ENCODE results near the gene RPEL1. TPM values are rescaled to one million over a fixed set of nuclear protein-coding genes. Genes with fewer than 3 reads are reported as not detected.

The RPEL1 gene
- polyA plus RNA-seq, 2 of the 4 experiments (the other 2 are of a cell fraction), result 0.12 to 0.13 TPM

DNA sequence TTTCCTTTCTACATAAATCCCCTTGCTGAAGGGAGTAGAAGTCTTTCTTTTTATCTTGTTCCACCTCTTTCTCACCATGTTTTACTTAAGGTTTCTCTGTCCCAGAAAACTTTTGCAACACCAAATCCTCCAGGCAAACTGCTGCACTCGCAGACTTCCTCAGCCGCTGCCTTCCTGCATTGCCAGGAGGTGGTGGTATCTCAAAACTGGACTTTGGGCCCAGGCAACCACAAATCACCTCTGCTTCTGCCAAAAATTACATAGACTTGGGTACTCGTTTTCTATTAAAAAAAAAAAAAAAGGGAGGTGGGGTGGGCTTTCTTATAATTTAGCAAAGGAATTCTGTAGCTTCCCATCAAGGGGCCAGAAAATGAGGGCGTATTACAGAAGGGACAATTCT lies 45.9 kb downstream of the RPEL1 start:
- Histone ChIP-seq H3K9me3 (no peaks in the 10 kb centered on the region), H3K4me2 (no peak overlapping the region), H3K4me3 (no peak overlapping the region), H3K27ac (no peak overlapping the region), H3K4me1 (peaks cover 7% of the 10 kb centered on the region)
- POLR2A ChIA-PET, result no interaction called here
- no peak for TF ChIP-seq HDAC2 (IDR thresholded peaks at IDR 0.05)
- no peak for TF ChIP-seq ESRRA (IDR thresholded peaks at IDR 0.05; ENCODE audit: borderline replicate concordance, low read length)
- TF ChIP-seq NFE2L2 (conservative IDR thresholded peaks at IDR 0.05; ENCODE audit: low read length), result no peak
- no peak for TF ChIP-seq RAD21 (conservative IDR thresholded peaks at IDR 0.05 in 1 of 2, IDR thresholded peaks at IDR 0.05 in 1 of 2)
- TF ChIP-seq MYC (IDR thresholded peaks at IDR 0.05; ENCODE audit: borderline replicate concordance, low read length), result no peak
- TF ChIP-seq RARB (CRISPR knock-in tag; IDR thresholded peaks at IDR 0.05), result no peak
- no peak for TF ChIP-seq MAFK (IDR thresholded peaks at IDR 0.05; ENCODE audit: partially characterized antibody)
- no peak for TF ChIP-seq BHLHE40 (IDR thresholded peaks at IDR 0.05; ENCODE audit: low read depth, low read length)
- TF ChIP-seq POLR2A (IDR thresholded peaks at IDR 0.05; ENCODE audit: low read length), result no peak
- TF ChIP-seq, protein P1, sequence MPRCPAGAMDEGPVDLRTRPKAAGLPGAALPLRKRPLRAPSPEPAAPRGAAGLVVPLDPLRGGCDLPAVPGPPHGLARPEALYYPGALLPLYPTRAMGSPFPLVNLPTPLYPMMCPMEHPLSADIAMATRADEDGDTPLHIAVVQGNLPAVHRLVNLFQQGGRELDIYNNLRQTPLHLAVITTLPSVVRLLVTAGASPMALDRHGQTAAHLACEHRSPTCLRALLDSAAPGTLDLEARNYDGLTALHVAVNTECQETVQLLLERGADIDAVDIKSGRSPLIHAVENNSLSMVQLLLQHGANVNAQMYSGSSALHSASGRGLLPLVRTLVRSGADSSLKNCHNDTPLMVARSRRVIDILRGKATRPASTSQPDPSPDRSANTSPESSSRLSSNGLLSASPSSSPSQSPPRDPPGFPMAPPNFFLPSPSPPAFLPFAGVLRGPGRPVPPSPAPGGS (IDR thresholded peaks at IDR 0.05), result no peak
- no peak for TF ChIP-seq HEYL (CRISPR knock-in tag; IDR thresholded peaks at IDR 0.05)
- TF ChIP-seq ZNF302 (CRISPR knock-in tag; IDR thresholded peaks at IDR 0.05), result no peak
- no peak for TF ChIP-seq KDM1A (IDR thresholded peaks at IDR 0.05; ENCODE audit: low read depth)
- no peak for TF ChIP-seq HOXA7 (CRISPR knock-in tag; IDR thresholded peaks at IDR 0.05)
- TF ChIP-seq MAZ (IDR thresholded peaks at IDR 0.05; ENCODE audit: borderline replicate concordance, low read depth, low read length), result no peak
- no peak for TF ChIP-seq EP300 (IDR thresholded peaks at IDR 0.05)
- no peak for DNase-seq (ENCODE audit: low read depth in 1 of 2, low spot score in 1 of 2)
- CTCF ChIA-PET, result interaction anchor here (0.7 to 1.4 kb wide), 3 partner anchors 12 to 394 kb away, joined by 3 to 4 read pairs (median 4); no protein-coding TSS in a partner anchor
- no peak for FAIRE-seq
- 70% methylated on average over 4 of the region's 4 CpGs for WGBS (ENCODE audit: missing lambda C conversion rate)
- ATAC-seq, result no peak

DNA sequence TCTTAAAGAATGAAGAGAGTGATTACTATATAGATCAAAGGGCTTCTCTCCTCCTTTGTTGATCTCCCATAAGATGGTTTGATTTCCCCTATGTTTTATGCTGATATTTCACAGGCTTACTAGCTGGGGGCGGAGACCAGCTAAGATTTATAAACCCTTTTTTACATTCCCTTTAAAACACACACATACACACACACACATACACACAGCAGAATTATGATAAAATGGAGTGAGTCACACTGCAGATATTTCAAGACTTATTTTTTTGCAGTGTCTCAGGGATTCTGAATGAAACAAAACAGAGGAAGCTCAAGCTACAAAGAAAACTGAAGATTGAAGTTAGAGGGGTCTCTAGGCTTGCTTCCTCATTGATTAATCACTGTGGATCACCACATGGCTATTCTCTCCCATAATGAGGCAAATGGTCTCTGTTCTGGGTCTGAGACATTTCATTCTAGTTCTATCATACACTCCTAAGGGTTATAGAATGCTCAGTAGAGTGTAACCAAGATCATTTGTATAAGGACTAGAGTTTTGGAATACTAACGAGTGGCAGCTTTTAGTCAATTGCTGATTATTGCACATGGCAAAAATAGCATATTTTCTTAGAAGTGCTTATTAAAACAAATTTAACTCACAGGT lies 49.8 kb downstream of the RPEL1 start:
- FAIRE-seq, result no peak
- Histone ChIP-seq H3K4me1 (peaks cover 7% of the 10 kb centered on the region), H3K4me3 (no peak overlapping the region), H3K4me2 (no peak overlapping the region), H3K9me3 (no peaks in the 10 kb centered on the region), H3K27ac (no peak overlapping the region)
- TF ChIP-seq BHLHE40 (IDR thresholded peaks at IDR 0.05; ENCODE audit: low read depth, low read length), result no peak
- TF ChIP-seq ZSCAN20 (CRISPR knock-in tag; IDR thresholded peaks at IDR 0.05), result no peak
- no peak; the same call in 1 of the 2 replicates for TF ChIP-seq FOSL2 (IDR thresholded peaks at IDR 0.05)
- peak; percentile 56 for TF ChIP-seq FOSL2 (CRISPR knock-in tag; IDR thresholded peaks at IDR 0.05)
- TF ChIP-seq POLR2AphosphoS2 (conservative IDR thresholded peaks at IDR 0.05; ENCODE audit: low read length), result no peak
- TF ChIP-seq, protein P2, sequence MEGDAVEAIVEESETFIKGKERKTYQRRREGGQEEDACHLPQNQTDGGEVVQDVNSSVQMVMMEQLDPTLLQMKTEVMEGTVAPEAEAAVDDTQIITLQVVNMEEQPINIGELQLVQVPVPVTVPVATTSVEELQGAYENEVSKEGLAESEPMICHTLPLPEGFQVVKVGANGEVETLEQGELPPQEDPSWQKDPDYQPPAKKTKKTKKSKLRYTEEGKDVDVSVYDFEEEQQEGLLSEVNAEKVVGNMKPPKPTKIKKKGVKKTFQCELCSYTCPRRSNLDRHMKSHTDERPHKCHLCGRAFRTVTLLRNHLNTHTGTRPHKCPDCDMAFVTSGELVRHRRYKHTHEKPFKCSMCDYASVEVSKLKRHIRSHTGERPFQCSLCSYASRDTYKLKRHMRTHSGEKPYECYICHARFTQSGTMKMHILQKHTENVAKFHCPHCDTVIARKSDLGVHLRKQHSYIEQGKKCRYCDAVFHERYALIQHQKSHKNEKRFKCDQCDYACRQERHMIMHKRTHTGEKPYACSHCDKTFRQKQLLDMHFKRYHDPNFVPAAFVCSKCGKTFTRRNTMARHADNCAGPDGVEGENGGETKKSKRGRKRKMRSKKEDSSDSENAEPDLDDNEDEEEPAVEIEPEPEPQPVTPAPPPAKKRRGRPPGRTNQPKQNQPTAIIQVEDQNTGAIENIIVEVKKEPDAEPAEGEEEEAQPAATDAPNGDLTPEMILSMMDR (IDR thresholded peaks at IDR 0.05), result no peak
- TF ChIP-seq, protein P3, sequence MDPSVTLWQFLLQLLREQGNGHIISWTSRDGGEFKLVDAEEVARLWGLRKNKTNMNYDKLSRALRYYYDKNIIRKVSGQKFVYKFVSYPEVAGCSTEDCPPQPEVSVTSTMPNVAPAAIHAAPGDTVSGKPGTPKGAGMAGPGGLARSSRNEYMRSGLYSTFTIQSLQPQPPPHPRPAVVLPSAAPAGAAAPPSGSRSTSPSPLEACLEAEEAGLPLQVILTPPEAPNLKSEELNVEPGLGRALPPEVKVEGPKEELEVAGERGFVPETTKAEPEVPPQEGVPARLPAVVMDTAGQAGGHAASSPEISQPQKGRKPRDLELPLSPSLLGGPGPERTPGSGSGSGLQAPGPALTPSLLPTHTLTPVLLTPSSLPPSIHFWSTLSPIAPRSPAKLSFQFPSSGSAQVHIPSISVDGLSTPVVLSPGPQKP (IDR thresholded peaks at IDR 0.05; ENCODE audit: low read depth, low read length), result no peak
- no peak for TF ChIP-seq RARB (CRISPR knock-in tag; IDR thresholded peaks at IDR 0.05)
- 61% methylated on average over 2 of the region's 2 CpGs for WGBS (ENCODE audit: missing lambda C conversion rate)
- ChIA-PET CTCF (interaction anchor here (0.9 to 1.6 kb wide), 2 partner anchors 19 to 403 kb away, joined by 3 to 5 read pairs; partner anchors contain the start of gene INA), POLR2A (interaction anchor here (0.6 to 0.7 kb wide), 3 partner anchors 41 to 152 kb away, joined by 3 to 6 read pairs (median 6); no protein-coding TSS in a partner anchor)
- ATAC-seq, result peak; percentile 52 to 62; a peak in 5 of 6 replicates
- DNase-seq (ENCODE audit: low read depth in 1 of 2, low spot score in 1 of 2), result peak in 1 of 2 experiments; percentile 15

Other genes with a start within 250 kb of the RPEL1 start
- gene NT5C2, start 52.6 kb upstream of the RPEL1 start, polyA plus RNA-seq (2011; rRNA removed), result 163 and 177 TPM in 2 replicates
- 81.8 to 89.4 TPM (median 86.4 TPM) in 3 replicates for gene NT5C2, start 52.6 kb upstream of the RPEL1 start, polyA plus RNA-seq (2017; fragmentation: RNase III; extraction: RNeasy Plus Mini Kit Qiagen cat#74134 plus additional on column Dnase treatment)
- gene INA, start 31.3 kb downstream of the RPEL1 start, polyA plus RNA-seq (2011; rRNA removed), result 30.2 and 32.0 TPM in 2 replicates
- gene INA, start 31.3 kb downstream of the RPEL1 start, polyA plus RNA-seq (2017; fragmentation: RNase III; extraction: RNeasy Plus Mini Kit Qiagen cat#74134 plus additional on column Dnase treatment), result 20.9 to 22.7 TPM (median 22.5 TPM) in 3 replicates
- gene PCGF6, start 105.3 kb downstream of the RPEL1 start, polyA plus RNA-seq (2011; rRNA removed), result 11.8 and 17.6 TPM in 2 replicates
- 11.3 to 13.6 TPM (median 11.8 TPM) in 3 replicates for gene PCGF6, start 105.3 kb downstream of the RPEL1 start, polyA plus RNA-seq (2017; fragmentation: RNase III; extraction: RNeasy Plus Mini Kit Qiagen cat#74134 plus additional on column Dnase treatment)
- gene TAF5, start 122.1 kb downstream of the RPEL1 start, polyA plus RNA-seq (2011; rRNA removed), result 4.1 and 5.3 TPM in 2 replicates
- 3.6 to 4.1 TPM (median 3.9 TPM) in 3 replicates for gene TAF5, start 122.1 kb downstream of the RPEL1 start, polyA plus RNA-seq (2017; fragmentation: RNase III; extraction: RNeasy Plus Mini Kit Qiagen cat#74134 plus additional on column Dnase treatment)
- gene ATP5MK, start 150.6 kb downstream of the RPEL1 start, polyA plus RNA-seq (2011; rRNA removed), result 492 and 504 TPM in 2 replicates
- 648 to 682 TPM (median 679 TPM) in 3 replicates for gene ATP5MK, start 150.6 kb downstream of the RPEL1 start, polyA plus RNA-seq (2017; fragmentation: RNase III; extraction: RNeasy Plus Mini Kit Qiagen cat#74134 plus additional on column Dnase treatment)
- gene PDCD11, start 150.7 kb downstream of the RPEL1 start, polyA plus RNA-seq (2011; rRNA removed), result 32.6 and 37.5 TPM in 2 replicates
- gene PDCD11, start 150.7 kb downstream of the RPEL1 start, polyA plus RNA-seq (2017; fragmentation: RNase III; extraction: RNeasy Plus Mini Kit Qiagen cat#74134 plus additional on column Dnase treatment), result 23.5 to 30.8 TPM (median 26.2 TPM) in 3 replicates
- gene CALHM2, start 206.5 kb downstream of the RPEL1 start, polyA plus RNA-seq (2011; rRNA removed), result 2.5 and 3.6 TPM in 2 replicates
- 1.9 to 2.7 TPM (median 2.6 TPM) in 3 replicates for gene CALHM2, start 206.5 kb downstream of the RPEL1 start, polyA plus RNA-seq (2017; fragmentation: RNase III; extraction: RNeasy Plus Mini Kit Qiagen cat#74134 plus additional on column Dnase treatment)
- gene CALHM1, start 213.0 kb downstream of the RPEL1 start, polyA plus RNA-seq (2011; rRNA removed), result not detected in 2 replicates
- gene CALHM1, start 213.0 kb downstream of the RPEL1 start, polyA plus RNA-seq (2017; fragmentation: RNase III; extraction: RNeasy Plus Mini Kit Qiagen cat#74134 plus additional on column Dnase treatment), result not detected in 3 replicates
- 0.08 and 0.17 TPM in 2 replicates for gene CALHM3, start 233.4 kb downstream of the RPEL1 start, polyA plus RNA-seq (2011; rRNA removed)
- gene CALHM3, start 233.4 kb downstream of the RPEL1 start, polyA plus RNA-seq (2017; fragmentation: RNase III; extraction: RNeasy Plus Mini Kit Qiagen cat#74134 plus additional on column Dnase treatment), result 0.09 to 0.21 TPM (median 0.17 TPM) in 3 replicates
- 0.06 and 0.09 TPM in 2 replicates for gene NEURL1, start 247.8 kb downstream of the RPEL1 start, polyA plus RNA-seq (2011; rRNA removed)
- 0.12 to 0.37 TPM (median 0.26 TPM) in 3 replicates for gene NEURL1, start 247.8 kb downstream of the RPEL1 start, polyA plus RNA-seq (2017; fragmentation: RNase III; extraction: RNeasy Plus Mini Kit Qiagen cat#74134 plus additional on column Dnase treatment)